Activated CD4-positive, alpha-beta T cell treated with anti-CD3 and anti-CD28 coated beads for 4 hours (primary cell): ENCODE data around the gene CRABP1.

Experiments used
- DNase-seq, 2 donors: peaks; one replicate each; pipeline ENCODE4 v3.0.0-alpha.2; 2020

CRABP1 gene

DNA sequence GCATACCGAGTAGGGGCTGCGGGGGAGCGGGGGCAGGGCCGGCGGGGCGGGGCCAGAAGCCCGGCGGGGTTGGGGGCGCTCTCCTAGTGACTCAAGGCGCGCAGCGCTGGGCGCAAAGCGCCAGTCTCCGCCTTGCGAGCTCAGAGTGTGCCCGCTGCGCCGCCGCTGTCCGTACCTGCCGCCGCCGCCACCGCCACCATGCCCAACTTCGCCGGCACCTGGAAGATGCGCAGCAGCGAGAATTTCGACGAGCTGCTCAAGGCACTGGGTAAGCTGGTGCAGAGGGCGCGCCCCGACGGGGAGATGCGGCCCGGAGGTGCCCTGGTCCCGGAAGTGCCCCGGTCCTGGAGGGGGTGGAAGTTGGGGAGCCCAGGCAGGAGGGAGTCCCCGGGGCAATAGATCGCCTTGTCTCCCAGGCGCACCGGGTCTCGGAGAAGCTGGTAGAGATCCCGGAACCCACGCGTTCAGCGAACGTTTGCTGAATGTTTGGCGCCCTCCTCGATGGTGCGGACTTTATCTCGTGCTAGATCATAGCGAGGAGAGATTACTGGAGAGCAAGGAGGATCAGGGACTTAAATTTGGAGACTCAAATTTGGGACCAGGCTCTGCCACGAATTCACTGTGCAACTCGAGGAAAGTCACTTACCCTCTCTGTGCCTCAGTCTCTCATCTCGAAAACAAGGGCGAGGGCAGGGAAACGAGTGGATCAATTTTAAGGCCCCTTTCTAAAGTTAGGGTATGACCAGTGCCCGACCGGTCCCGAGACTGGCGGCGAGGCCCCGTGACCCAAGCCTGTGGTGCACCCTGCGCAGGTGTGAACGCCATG, at the start of gene CRABP1:
Gene CRABP1, plus strand, starts transcription at position 123 of the 826 bp plus-strand sequence. Its CDS starts 76 bp downstream, at position 199.
- no peak for DNase-seq

DNA sequence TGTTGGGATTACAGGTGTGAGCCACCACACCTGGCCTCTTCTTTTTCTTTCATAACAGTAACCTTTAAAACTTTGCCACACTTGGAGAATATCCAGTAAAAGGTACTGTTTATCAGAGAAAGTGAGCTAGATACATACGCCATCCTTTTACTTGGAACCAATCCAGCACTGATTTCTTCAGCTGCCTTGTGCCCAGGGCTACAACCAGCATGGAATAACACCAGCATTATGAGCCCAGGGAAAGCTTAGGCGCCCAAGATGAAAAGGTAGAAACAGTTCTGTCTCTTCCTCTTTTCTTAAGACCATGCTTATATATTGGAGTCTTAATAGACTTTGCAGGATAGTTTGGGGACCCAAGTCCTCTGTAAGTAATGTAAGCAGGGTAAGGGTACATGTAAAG, 49.1 kb upstream of the CRABP1 start:
- DNase-seq: no peak

DNA sequence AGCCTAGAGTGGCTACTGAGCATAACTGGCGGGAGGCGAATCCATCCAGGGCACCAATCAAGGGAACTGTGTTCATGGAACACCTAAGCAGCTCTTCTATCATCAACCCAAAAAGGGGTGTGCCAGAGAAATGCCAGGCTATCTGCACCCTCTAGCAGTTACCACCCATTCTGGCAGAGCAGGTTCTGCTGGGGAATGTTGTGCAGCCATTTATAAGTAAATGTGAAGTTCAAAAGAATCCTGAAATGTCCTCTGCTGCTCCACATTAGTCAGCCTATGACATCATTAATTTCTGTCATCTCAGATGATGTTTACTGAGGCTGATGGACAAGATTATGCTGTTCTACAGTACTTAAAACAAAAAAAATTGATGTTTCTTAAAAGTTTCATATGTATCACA, 48.5 kb upstream of the CRABP1 start:
- no peak for DNase-seq

DNA sequence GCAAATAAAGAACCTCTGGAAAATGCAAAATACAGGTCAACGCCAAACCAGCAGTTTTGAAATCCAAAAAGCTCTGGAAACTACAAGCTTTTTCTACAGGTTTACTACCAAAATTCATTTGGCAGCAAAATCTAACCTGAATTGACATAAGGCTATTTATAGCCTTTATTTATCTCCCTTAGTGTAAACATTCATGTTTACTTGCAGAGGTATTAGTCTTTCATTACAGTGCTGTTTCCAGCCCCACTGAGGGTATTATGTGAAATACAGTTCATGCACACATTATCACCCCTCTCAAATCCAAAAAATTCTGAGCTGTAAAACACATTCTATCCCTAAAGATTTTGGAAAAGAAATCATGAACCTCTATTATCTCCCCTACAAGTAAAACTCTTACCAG, 47.9 kb upstream of the CRABP1 start:
- DNase-seq: no peak

DNA sequence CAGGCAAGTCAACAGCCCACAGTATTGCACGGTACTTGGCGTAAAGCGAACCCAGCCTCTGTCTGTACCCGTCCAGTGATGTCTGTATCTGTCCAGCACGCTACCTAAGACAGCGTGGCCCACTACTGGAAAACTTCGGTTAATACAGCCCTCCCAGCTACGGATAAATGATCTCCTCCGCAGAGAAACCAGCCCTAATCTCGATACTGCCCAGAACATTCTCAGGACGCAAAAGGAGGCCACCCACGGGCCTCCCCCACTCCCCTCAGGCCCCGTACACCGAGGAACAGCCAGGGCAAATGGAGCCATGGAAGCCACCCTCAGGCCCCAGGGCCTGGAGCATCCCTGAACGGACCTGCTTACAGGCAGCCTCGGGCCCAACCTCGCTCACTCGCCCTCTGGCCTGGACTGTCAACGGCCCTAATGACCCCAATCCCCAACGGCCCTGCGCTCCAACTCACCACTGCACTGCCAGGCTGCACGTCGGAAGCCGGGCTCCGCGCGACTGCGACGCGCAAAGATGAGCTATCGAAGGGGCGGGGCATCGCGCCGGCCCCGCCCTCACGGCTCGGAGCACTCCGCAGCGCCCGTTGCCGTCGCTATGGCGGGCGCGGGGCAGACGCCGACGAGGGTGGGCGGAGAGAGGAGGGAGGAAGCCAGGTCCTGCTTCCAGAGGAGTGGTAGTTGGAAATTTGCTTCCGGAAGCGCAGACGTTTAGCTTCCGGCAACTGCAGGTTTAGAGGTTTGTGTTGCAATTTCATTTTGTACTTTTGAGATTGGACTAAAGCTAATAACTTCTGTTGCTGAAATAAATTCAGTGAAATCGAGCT, 40.8 kb upstream of the CRABP1 start, which contains the start of gene SKIC8:
Gene SKIC8, minus strand, starts transcription at position 509 of the 830 bp plus-strand sequence. CDS start 3,923 bp downstream, outside the sequence.
- peak; percentile 85 to 88 for DNase-seq

DNA sequence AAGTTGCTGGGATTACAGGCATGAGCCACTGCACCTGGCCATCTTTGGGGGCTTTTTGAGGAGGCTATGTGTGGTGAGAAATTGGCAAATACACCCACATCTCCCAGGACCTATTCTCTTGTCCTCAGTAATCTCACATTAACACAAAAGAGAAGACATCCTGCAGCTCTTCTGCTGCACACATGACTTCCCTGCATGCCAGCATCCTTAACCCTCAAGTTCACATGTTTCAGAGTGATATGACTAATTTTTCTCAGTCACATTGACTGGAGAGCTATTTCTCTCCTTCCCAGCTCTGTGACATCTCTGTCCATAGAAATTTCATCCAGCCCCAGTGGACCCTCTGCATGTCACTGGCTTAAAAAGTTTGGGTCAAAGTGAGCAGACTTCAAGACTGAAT, 38.8 kb upstream of the CRABP1 start:
- DNase-seq: no peak

DNA sequence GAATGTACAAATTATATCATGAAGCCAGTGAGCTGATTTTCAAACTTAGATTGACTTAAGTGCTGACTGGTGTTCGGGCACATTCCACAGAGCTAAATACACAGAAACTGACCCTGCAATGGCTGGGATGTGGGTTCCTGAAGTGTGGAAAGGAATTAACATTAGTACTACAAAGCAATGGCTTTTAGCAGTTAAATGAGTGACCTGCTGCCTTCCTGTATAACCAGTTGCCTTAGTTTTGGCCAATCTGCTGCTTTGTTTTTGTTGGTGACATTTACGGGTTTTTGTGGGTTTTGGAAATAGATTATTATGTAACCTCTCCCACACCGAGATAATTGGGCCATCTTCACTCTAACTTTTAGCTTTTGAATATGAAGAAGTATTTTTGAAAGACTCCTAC, 38.3 kb upstream of the CRABP1 start:
- no peak for DNase-seq

DNA sequence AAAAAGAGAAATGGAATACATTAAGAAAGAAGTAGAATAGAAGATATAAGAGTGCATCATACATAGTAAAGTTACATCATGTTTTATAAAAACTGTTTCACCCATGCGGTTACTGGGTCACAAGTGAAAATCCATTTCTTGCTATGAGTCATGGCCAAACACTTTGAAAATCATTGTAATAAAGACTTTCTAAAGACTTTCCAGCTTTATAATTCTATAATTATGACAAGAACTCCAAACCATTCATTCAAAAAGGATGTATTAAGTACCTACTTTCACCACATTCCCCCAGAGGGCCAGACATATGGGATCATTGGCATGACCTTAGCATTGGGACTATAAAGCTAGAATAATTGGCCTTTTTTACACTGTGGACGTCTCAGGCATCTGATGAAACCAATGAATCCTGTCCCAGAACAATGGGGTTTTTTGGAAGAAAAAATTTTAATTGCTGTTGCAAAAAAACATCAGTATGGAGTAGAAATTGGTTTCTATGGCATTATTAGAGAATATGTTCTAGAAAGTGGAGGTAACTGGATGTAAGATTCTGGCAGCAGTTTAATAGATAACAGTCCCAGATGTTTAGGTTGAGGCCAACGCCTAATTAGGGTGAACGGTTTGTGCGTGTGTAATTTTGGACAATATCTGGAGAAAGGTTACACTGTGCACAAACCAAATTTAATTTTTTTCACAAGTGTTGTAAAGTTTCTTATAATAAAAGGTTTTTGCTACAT, 37.4 kb upstream of the CRABP1 start:
- no peak for DNase-seq

DNA sequence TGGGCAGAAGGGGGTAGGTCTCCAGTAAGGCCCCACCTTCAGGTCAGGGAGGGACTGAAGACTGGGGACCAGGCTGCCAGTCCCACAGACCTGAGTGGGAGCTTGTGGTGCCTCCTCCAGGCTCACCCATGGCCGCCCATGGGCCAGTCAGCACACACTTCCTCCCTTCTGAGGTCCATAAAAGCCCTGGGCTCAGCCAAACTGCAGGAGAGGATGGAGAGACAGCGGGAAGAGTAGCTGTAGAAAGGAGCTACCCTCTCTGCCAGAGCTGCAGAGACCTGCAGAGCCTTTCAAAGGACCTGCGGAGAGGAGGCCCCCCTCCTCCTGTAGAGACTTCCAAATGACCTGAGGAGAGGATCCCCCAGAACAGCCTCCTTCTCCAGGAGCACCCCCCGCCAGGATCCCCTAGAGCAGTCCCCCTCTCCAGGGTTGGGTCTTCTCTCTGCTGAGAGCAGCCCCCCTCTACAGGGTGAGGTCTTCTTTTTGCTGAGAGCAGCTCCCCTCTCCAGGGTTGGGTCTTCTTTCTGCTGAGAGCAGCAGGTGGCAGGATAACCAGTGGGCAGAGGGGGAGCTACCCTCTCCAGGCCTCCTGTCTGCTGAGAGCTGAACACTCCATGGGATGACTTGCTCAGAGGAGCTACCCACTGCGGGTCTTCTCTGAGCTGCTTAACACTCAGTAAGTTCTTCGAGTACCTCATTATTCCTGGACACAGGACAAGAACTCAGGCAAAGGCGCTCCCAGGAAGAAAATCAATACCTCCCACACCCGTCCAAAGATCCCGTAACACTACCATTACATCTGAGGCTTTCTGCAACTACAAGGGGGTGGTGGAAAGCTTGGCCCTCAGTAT, 35.7 kb upstream of the CRABP1 start:
- no peak for DNase-seq

DNA sequence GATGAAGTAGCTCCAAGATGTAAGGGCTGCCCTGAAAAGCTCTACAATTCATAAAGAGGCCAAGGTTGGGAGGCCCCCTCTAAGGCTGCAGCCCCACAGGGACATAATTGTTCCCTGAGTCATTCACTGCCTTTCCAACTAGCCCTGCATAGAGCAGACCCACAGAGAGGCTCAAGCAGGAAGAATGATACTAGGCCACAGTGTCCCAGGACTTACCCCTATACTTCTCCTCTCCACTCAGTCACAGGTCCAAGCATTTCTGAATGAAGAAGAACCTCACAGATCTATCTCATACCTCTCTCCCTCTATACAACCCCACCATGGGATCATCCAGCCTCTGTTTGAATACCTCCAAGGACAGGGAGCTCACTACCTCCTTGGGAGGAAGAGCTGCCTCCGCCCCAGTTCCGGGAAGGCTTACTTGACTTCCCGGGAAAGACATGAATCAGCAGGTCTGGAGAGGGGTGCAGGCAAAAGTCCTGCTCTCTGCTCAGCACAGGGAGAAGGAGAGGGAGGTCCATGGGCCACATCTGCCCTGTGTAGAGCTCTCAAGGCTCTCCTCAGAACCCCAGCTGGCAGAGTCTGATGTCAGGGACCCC, 33.9 kb upstream of the CRABP1 start:
- no peak for DNase-seq

DNA sequence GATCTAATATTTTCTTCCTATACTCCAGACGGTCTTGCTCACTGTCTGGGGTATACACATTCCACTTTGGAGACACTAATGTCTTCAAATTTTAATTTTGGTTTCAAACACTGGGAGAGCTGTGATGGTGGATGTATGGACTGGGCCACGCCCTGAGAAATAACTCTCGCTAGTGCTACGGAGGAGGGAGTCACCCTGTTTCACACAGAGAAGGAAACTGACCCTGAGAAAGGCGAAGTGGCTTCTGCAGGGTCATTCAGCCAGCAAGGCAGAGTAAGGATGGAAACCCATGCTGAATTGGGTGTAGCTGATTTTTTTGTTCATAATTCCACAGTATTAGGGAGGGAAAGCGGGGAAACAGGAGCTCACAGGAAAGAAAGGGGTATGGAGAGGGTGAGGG, 32.2 kb upstream of the CRABP1 start:
- no peak for DNase-seq

DNA sequence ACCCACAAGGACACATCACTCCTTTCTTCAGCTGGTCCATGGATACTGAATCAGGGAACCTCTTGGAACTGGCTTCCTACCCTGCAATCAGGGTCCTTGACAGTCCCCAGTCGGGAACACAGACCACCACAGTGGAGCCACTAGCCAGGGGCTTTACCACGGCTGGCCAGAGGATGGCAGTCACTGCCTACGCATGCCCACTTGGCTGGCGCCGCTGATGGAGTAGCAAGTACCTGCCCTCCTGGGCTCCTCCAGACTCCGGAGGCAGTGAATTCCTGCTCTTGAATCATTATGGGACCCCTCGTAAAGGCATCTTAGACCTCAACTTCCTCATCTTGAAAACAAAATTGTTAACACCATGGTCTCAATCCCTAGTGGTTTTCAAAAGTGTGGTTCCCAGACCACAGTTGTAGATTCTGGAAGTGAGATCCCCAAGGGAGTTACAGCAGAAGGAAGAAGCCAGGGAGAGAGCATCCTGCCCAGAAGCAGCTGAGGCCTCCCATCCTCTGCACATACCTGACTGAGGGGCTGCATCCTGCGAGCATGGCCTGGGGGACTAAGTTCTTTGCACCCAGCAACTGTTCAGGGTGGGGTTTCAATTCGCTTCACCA, 31.6 kb upstream of the CRABP1 start:
- DNase-seq: peak; percentile 12 to 25

DNA sequence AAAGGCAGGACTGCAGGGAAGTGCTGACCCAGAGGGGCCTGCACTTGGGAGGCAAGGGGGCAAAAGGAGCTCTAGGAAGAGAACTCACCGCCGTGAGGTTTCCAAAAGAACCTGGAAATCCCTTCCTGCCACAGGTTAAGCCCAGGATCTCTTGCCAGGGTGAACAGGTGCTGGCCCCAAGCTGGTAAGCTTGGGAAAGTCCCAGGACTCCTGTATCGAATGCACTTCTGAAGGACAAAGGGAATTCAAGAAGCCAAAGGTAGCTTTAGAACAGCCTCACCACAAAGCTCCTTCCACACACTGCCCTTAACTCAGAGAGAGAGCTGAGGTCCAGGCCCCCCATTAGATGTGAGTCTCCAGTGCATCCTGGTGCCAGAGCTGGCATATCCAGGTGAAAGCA, 28.9 kb upstream of the CRABP1 start:
- DNase-seq: no peak

DNA sequence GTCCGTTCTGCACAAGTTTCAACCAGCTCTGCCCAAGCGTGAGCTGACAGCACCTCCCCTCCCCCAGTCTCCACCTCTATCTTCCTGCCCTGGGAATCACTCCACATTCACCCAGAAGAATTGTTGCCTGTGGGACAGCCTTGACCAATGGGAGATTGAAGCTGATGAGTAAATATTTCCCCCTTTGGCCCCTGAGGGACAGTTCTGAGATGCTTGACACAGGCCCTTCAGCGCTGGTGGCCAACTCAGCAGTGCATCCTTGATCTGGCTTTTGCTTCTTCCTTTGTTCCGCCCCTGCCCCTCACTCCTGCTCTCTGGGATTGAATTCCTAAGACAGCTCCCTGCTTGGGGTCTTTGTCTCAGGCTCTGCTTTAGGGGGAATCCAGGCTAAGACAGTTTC, 27.6 kb upstream of the CRABP1 start:
- no peak for DNase-seq

DNA sequence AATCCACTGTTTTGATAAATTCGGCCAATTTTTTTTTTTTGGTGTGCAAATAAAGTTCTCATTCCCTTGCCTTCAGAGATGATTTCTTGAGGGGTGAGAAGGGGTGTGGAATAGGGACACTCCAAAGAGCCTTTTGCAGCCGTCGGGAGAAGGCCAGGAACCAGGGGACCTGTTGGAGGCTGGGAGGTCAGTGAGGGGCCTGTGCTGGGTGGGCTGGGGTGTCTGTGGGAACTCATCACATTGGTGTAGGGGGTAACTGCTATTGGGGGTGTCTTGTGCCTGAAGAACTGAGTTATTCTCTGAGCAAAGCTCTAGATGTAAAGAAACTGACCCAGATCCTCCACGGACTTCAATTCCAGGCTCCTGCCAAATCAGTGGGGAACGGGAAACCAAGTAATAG, 27.2 kb upstream of the CRABP1 start:
- DNase-seq: no peak

DNA sequence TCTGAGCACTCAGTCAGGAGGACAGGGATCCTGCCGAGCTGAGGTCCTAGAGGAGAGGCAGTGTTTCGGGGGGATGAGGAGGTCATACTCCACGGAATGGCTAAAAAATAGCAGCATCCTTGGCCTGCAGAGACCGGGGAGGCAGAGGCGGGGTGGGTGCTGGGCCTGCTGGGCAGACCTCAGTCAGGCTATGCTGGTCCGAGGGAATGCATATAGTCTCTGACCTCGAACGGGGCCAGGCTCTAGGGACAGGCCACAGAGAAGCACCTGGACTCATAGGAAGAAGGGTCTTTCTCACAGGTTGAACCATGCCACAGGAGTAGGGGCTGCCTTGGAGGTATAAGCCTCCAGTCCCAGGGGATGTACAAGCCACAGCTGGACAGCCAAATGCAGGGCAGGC, 26.8 kb upstream of the CRABP1 start:
- no peak for DNase-seq

DNA sequence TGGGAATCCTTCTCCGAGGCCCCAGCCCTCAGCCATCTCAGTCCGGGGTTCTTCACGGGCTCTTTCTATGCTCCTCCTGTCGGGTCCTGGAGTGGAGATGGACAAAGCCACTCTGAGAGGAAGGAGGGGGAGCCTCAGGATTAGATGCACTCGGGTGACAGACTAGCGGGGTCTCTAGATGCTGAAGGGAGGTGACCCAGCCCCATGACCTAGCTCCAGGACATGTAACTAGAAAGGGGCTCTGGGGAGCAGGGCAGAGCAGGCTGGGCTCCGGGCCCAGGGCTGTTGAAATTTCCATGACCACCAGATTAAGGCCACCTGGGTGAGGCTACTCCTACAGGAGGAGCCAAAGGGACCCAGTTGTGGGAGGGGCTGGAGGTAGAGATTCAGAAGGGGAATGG, 26.0 kb upstream of the CRABP1 start:
- no peak for DNase-seq

DNA sequence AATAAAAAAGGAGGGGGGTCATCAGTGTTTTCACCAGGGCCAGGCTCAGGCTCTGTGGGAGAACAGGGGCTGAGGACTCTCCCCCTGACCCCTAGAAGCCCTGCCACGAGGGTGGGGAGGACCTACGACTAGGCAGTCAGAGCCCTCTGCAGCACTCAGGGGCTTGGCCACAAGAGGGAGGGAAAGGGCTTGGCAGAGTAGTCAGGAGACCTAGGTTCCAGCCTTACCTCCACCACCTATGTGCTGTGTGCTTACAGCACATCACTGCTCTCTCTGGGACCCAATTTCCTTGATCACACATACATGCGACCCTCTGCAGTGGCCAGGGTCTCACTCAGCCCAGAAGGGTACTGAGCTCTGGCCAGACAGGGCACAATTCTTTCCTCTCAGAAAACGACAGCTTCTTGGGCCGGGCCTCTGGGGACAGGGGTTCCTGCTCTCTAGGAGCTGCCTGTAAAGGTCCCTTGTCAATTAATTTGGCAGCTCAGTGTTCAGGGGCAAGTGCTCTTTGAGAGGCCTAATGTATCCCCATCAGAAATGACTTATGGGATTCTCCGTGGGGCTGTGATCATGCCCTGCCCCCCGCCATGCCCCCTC, 24.4 kb upstream of the CRABP1 start:
- no peak for DNase-seq

DNA sequence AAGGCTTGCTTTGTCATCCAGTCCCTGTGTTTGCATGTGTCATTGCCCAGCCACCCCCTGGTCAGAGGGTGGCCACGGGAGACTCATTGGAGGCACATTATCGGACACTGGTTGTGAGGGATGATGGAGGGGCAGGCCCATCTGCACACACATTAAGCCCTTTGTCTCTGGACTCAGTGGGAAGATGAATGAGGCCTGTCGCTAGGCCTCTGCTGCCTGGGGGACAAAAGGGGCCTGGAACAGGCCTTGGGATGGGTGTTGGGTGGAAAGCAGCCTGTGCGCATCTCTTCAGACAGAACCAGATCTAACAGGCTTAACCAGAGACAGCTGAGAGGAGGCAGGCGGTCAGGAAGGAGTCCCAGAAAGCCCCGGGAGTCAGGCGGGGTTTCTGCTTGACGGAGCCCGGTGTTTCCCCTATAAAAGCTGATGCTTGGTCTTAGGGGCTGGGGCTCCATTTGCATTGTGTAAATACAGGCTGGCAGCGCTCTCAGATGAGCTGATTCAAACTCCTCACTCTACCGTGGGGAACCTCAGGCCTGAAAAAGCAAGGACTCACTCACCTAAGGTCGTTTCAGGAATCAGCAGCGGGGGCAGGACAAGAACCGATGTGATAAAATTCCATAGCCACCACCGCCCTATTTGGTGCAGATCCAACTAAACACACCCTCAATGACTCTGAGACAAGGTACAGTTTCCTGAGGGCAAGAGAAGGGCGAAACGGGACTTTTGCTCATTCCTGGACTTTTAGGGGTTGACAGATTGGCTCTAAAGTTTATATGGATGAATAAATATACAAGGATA, 23.7 kb upstream of the CRABP1 start:
- no peak for DNase-seq

DNA sequence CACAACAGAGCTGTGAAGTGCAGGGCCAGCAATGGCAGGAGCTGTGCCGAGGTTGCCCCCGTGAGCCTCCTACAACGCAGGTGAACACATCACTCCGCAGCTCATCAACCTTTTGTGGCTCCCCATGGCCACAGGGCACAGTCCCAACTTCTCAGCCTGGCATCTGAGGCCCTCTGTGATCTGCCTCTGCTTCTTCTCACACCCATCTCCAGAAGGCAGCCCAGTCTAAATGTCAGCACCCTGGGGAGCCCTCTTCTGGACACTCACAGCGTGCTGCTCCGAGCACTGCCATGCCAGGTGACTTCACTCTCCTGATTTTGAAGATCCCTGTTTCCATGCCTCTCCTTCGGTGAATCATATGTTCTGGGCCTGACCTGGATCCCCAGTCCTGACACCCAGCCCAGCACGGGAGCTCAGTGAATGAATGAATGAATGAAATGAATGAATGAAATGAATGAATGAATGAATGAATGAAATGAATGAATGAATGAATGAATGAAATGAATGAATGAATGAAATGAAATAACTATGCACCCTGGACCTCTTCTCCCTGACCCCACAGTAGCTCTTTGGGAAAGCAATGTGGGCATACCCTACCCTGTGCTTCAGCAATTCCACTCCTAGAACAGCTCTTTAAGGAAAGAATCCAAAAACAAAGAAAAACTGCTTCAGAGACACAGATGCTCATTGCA, 22.9 kb upstream of the CRABP1 start:
- no peak for DNase-seq
